Cortex of kidney (tissue), 1 donor: ENCODE measurements around the gene CAMK2N1.
"Not testable (repeated sequence)": the region's sequence is repeated elsewhere in the genome, so short reads cannot be mapped to it uniquely, and the experiment has no call there.

Source experiments
- DNase-seq: peaks from one replicate; lab custom pipeline; 2025; lab: John Stamatoyannopoulos, UW

Gene CAMK2N1

DNA sequence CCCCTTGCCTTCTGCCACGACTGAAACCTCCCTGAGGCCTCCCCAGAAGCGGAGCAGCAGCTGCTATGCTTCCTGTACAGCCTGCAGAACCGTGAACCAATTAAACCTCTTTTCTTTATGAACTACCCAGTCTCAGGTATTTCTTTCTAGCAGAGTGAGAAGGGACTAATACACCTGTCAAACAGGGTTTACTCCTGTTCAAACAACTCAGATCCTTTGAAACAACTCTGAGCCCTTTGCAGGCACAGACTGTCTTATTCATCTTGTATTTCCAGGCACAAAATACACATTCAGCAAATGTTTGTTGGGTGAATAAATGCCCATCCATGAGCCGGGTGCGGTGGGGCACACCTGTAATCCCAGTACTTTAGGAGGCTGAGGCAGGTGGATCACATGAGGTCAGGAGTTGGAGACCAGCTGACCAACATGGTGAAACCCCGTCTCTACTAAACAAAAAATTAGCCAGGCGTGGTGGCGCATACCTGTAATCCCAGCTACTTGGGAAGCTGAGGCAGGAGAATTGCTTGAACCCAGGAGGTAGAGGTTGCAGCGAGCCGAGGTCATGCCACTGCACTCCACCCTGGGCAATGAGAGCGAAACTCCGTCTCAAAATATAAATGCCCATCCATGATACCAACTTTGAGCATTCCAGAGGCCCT, 10.8 kb upstream of the CAMK2N1 start:
- DNase-seq, result not testable (repeated sequence)

DNA sequence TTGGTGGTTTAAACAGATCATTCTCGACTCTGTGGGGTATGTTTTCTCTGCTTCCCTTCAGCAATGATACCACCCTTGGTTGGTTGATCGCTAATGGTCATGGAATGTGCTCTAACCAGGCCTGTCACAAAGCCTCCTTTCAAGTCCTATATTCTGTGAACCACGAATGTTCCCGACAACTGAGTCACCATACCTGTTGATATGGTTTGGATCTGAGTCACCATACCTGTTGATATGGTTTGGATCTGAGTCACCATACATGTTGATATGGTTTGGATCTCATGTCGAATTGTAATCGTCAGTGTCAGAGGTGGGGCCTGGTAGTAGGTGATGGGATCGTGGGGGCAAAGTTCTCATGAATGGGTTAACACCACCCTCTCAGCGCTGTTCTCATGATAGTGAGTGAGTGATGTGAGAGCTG, 10.2 kb upstream of the CAMK2N1 start:
- no peak for DNase-seq

DNA sequence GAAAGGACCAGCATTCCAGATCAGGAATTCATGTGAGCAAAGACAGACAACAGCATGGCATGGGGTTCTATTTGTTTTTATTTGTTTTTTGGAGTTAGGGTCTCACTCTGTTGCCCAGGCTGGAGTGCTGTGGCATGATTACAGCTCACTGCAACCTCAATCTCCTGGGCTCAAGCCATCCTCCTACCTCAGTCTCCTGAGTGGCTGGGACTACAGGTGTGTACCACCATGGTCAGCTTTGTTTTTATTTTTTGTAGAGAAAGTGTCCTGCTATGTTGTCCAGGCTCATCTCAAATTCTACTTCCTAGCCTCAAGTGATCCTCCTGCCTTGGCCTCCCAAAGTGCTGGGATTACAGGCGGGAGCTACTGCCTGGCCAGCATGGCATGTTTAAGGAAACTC, 9.7 kb upstream of the CAMK2N1 start:
- no peak for DNase-seq

DNA sequence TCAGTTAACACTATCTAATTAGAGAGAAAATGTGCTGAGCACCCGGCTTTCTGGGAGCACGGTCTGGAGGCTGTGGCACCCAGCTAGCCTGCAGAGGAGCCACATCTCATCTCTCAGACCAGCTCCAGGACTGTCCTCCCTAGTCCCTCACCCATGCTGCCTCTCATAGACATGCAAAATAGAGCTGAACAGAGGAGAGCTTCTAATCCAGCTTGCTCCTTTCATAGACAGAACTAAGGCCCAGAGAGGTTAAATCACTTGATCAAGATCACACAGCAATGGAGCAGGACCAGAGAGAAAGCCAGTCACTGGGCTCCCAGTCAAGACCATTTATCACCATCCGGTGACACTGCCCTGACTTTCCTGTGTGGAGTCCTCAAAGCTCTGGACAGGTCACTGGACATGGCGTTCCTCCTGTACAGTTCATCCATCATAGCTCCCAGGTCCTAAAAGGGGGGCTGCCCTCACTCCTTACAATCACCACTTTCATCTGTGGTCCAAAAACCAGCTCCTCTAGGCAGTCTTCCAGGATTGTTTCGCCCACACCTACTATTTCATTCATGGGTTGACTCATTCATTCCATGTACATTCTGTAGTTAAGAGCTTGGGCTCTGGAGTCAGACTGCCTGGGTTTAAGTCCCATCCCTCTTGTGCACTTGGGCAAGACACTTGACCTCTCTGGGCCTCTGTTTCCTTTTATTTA, 8.8 kb upstream of the CAMK2N1 start:
- no peak for DNase-seq

GRCh38 chr1:20493839-20494608, 8.0 kb upstream of the CAMK2N1 start:
- DNase-seq, result no peak

DNA sequence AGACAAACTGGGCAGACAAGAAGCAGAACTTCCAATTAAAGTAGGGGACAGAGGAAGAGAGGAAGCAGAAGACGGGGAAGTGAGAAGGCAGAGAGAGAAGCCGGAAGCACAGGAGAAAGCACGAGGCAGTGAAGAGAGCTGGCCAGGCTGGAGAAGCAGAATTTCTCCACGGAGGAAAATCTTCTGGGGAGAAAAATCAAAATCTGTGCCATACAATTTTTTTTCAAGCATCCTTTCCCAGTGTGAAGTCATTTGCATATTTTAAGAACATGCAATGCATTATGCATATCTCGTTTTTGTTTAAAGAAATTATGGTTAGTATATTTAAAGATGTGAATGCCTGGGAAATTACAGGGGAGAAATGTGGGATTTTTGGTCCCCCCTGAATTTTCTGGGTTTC, 7.3 kb upstream of the CAMK2N1 start:
- DNase-seq, result no peak

DNA sequence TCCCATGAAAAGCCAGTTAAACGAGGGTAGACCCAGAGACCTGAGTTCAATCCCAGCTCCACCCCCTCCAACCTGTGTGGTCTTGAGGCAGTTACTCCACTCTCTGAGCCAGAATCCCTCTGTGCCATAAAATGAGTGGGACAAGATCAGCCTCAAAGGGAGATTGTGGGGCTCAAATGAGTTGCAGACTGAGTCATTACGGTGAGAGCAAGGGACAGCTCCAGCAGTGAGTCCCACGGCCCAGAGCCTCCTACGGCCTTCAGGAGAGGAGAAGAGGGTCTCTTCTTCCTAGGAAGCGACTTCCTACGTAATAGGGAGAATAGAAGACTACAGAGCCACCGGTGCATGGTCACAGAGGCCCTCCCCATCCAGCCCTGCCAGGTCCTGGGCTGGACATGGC, 6.7 kb upstream of the CAMK2N1 start:
- DNase-seq, result no peak

GRCh38 chr1:20491866-20492265, 5.9 kb upstream of the CAMK2N1 start:
- no peak for DNase-seq

- DNase-seq, result no peak
These were observed 5.2 kb upstream of the CAMK2N1 start for GRCh38 chr1:20491178-20491577.

DNA sequence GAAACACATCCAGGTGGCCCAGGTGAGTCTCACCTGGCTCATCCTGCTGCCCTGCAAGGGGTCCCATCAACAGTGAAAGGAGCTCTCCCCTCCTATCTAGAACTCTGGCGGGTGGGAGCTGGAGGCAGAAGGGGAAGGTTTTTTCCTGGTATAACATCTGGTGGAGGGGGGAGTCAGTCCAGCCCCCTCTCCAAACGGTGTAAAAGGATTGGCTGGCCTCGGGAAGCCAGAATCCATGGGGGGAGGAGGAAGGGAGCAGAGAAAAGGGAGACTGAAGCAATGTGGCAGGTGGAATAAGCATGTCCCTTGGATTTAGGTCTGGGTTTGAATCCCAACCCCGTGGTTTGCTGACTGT, 1.2 kb upstream of the CAMK2N1 start:
- DNase-seq, result no peak

- peak; percentile 19 for DNase-seq
These were observed 636 bp upstream of the CAMK2N1 start for GRCh38 chr1:20486457-20487235.

GRCh38 chr1:20484519-20485462, 1.2 kb downstream of the CAMK2N1 start:
- DNase-seq, result no peak

- peak; percentile 30 for DNase-seq
These were observed 2.0 kb downstream of the CAMK2N1 start for GRCh38 chr1:20483833-20484518.

DNA sequence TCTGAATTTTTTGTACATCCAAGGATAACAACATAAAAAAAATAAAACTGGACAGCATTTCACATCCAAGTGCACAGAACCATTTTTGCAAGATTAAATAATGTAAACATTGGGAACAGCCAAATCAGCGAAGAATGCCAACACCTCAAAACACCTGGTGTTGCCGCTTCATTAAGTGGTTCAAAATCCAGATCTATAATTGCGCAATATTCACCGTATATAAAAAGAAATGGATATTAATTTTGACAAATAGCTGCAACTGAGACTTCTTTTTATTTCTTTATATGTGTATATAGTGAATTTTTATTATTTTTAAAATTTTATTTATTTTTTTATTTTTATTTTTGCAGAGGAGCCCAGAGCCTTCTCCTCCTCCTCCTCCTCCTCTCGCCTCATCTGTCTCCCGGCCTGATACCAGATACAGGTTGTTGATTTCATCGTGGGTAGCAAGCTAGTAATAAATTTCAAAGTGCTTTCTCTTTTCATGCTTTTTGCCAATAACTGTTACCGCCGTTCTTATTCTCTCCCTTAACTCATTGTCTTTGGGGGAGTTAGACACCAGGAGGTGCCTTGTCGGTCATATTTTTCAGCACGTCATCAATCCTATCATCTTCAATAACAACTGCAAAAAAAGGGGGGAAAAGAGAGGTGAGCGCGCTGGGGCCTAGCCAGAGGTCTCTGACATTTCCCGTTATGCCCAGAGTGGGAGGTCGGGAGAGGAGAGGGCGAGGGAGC, 2.7 kb downstream of the CAMK2N1 start:
- DNase-seq, result no peak

DNA sequence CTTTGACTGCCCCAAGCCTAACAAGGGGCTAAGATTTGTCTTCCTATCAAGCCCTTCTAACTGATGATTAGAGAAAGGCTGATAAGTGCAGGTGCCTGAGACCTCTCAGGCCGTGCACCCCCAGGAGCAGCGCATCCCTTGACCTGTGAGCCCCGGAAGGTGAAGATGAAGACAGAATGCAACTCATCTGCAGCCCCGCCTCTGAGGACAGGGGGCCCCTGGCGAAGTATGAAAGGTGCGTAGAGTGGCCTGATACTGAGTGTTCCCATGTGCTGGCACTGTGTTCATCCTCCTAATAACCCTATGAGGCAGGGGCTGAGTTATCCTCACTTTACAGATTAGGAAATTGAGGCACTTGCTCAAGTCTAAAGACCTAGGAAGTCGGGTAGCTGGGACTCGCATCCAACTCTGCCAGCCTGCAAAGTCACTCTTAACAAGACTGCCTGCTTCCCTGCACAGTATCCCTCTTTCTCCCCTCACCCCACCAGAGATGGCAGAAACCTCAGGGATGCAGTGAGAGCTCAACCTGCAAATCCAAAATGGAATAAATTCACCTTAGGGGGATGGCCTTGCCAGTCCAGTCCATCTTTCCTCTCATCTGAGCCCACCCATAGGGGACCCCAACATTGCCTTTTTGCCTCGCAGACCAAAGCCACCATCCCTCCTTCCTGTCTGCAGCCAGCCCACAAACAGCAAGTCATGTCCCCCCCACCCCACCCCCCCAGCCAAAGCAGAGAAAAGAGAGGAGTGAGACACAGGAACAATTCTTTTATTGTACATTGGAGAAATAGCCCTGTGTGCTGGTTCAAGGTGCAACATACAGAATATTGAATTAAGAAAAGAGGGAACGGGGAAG, 4.1 kb downstream of the CAMK2N1 start:
- DNase-seq, result no peak

- DNase-seq, result no peak
These were observed 4.9 kb downstream of the CAMK2N1 start for GRCh38 chr1:20480951-20481617.

- no peak for DNase-seq
These were observed 5.6 kb downstream of the CAMK2N1 start for GRCh38 chr1:20480243-20480944.

DNA sequence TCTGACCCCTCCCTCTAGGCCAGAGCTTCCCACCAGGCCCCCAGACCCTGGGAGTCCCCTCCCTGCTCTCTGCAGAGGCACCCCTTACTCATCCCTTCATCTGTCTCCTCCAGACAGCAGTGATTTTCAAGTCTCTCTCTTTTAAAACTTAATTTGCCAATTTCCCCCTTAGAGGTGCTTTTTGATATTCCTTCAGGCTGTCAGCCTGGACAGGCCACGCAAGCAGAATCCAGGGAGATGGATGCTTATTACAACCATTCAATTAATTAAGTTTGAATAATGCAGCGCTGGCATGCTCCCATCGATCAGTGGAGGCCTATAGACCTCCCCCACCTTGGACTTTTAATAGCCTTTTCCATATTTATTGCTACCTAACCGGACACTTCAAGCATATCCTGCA, 6.2 kb downstream of the CAMK2N1 start:
- no peak for DNase-seq
